GM12878 (cell line): ENCODE data around the gene KIAA1671.

Experiments used
- CEBPB ChIP-seq, 2 experiments: fragments of 150-350 bp in 1 of 2; IDR thresholded peaks; 2 replicates each; pipeline ENCODE4 v1.6.1; 2012 to 2014; ENCODE audit warnings: low read depth in 2 of 2, low read length in 2 of 2, borderline replicate concordance in 1 of 2, inconsistent platforms in 1 of 2
- CTCF ChIP-seq, 3 experiments: IDR thresholded peaks in 2 of 3; conservative IDR thresholded peaks in 1 of 3; 2 replicates each; pipeline ENCODE4 v1.5.1; 2011; ENCODE audit warnings: low read depth in 3 of 3, low read length in 3 of 3, mild to moderate bottlenecking in 3 of 3, control low read depth in 2 of 3, moderate library complexity in 2 of 3, inconsistent platforms in 1 of 3, mixed read lengths in 1 of 3; ENCODE audit not compliant: control insufficient read depth in 2 of 3, insufficient read depth in 1 of 3; ENCODE audit errors: extremely low read depth in 1 of 3
- EP300 ChIP-seq, 2 experiments: fragments of 150-350 bp in 1 of 2; IDR thresholded peaks; 2 replicates each; pipeline ENCODE4 v1.6.1; 2011 to 2012; ENCODE audit warnings: low read depth in 2 of 2, low read length in 2 of 2, borderline replicate concordance in 1 of 2, improper control_type of control experiment in 1 of 2, inconsistent platforms in 1 of 2; ENCODE audit not compliant: control insufficient read depth in 1 of 2
- MAX ChIP-seq: IDR thresholded peaks from 2 replicates; pipeline ENCODE4 v1.6.1; 2012; ENCODE audit warnings: low read depth, low read length, improper control_type of control experiment
- TCF3 ChIP-seq: IDR thresholded peaks from 2 replicates; pipeline ENCODE4 v1.6.1; 2012; ENCODE audit warnings: low read depth, mild to moderate bottlenecking, low read length, borderline replicate concordance; ENCODE audit not compliant: insufficient read depth

- no peak for TF ChIP-seq MAX
- TF ChIP-seq TCF3 = no peak
- no peak for TF ChIP-seq CEBPB (IDR thresholded peaks at IDR 0.05; ENCODE audit: borderline replicate concordance in 1 of 2, low read depth in 2 of 2, low read length in 2 of 2)
- TF ChIP-seq EP300 (IDR thresholded peaks at IDR 0.05; ENCODE audit: borderline replicate concordance in 1 of 2, control insufficient read depth in 1 of 2, low read depth in 2 of 2, low read length in 2 of 2) = no peak
- TF ChIP-seq CTCF (IDR thresholded peaks at IDR 0.05 in 2 of 3, conservative IDR thresholded peaks at IDR 0.05 in 1 of 3; ENCODE audit: control insufficient read depth in 2 of 3, extremely low read depth in 1 of 3, insufficient read depth in 1 of 3, low read depth in 3 of 3, low read length in 3 of 3) = no peak
Measured at GRCh38 chr22:25143156-25144076, 190.9 kb downstream of the KIAA1671 start.
